HepG2 (cell line): ENCODE data around the gene IRF2. TPM values are rescaled to one million over a fixed set of nuclear protein-coding genes. Genes with fewer than 3 reads are reported as not detected.

ENCODE experiments used
- ATAC-seq: fragments of 200-7000 bp; cut with Tn5 transposase; 3 replicates; pipeline ENCODE4 v1.9.1; 2020; ENCODE audit warnings: mild to moderate bottlenecking, moderate library complexity
- BruUV-seq: library from RNA; stranded (reverse); fragments of 400-500 nt; replicated peaks from 2 replicates; lab custom pipeline; 2021; lab: Mats Ljungman, UMichigan
- CTCF ChIA-PET: fragments of 300-600 bp; formaldehyde crosslinking; extraction: SDS; loops from one replicate; lab custom pipeline; 2021; ENCODE audit warnings: low total read pairs, inconsistent platforms, low intra/inter-chr PET ratio; lab: Yijun Ruan, JAX
- POLR2A ChIA-PET: fragments of 350-600 bp; sonication (Branson Sonifier 250); formaldehyde crosslinking; loops from one replicate; lab custom pipeline; 2020; ENCODE audit warnings: antibody characterized with exemption, inconsistent platforms; lab: Yijun Ruan, JAX
- DNase-seq: peaks from one replicate; pipeline ENCODE4 v3.0.0-alpha.2; 2015; ENCODE audit warnings: low spot score
- FAIRE-seq: peaks from 3 replicates; lab custom pipeline; 2011; peaks lifted over from hg19 to GRCh38; lab: Jason Lieb, UNC
- H2AFZ ChIP-seq: one replicate; pipeline ENCODE4 v1.6.1; 2011; ENCODE audit warnings: low read length, inconsistent platforms
- H3K27ac ChIP-seq: fragments of 300-600 bp; 3 replicates; pipeline ENCODE4 v1.8.0; 2011; ENCODE audit warnings: mixed run types, mild to moderate bottlenecking, mixed read lengths, low read length, inconsistent platforms; ENCODE audit not compliant: insufficient read depth; ENCODE audit errors: extremely low read length
- H3K27me3 ChIP-seq, 2 experiments: fragments of 200-600 bp in 1 of 2; 2 replicates in 1 of 2; 3 replicates in 1 of 2; pipeline versions ENCODE4 v1.6.0 to v1.8.0; 2011; ENCODE audit warnings: low read length in 2 of 2, mild to moderate bottlenecking in 2 of 2, moderate library complexity in 2 of 2, inconsistent platforms in 1 of 2; ENCODE audit not compliant: insufficient read depth in 2 of 2, control insufficient read depth in 1 of 2
- H3K36me3 ChIP-seq, 2 experiments: fragments of 200-600 bp in 1 of 2; replicated peaks in 1 of 2; 2 replicates in 1 of 2; 3 replicates in 1 of 2; pipeline versions ENCODE4 v1.5.1 to v1.8.0; 2011; ENCODE audit warnings: low read length in 2 of 2, inconsistent platforms in 1 of 2; ENCODE audit not compliant: insufficient read depth in 2 of 2, control insufficient read depth in 1 of 2
- H3K4me1 ChIP-seq: 2 replicates; pipeline ENCODE4 v1.5.1; 2012; ENCODE audit warnings: low read length, inconsistent platforms; ENCODE audit not compliant: insufficient read depth
- H3K4me2 ChIP-seq: 2 replicates; pipeline ENCODE4 v1.6.0; 2011; ENCODE audit warnings: low read depth, low read length, inconsistent platforms
- H3K4me3 ChIP-seq, 3 experiments: fragments of 200-600 bp in 1 of 3; sonication (generic), shearing (Covaris generic) in 1 of 3; replicated peaks in 1 of 3; 2 replicates each; pipeline ENCODE4 v1.5.1; 2011 to 2016; ENCODE audit warnings: low read length in 3 of 3, inconsistent platforms in 2 of 3, low read depth in 2 of 3, mild to moderate bottlenecking in 2 of 3, control low read depth in 1 of 3, mixed read lengths in 1 of 3; ENCODE audit not compliant: insufficient read depth in 1 of 3
- H3K79me2 ChIP-seq: one replicate; pipeline ENCODE4 v1.6.1; 2011; ENCODE audit warnings: low read length, inconsistent platforms; ENCODE audit not compliant: insufficient read depth
- H3K9ac ChIP-seq: 2 replicates; pipeline ENCODE4 v1.6.0; 2011; ENCODE audit warnings: mild to moderate bottlenecking, low read depth, low read length, inconsistent platforms; ENCODE audit not compliant: insufficient read depth
- H3K9me3 ChIP-seq: 2 replicates; pipeline ENCODE4 v1.5.1; 2012; ENCODE audit warnings: mild to moderate bottlenecking, low read length
- H4K20me1 ChIP-seq: 2 replicates; pipeline ENCODE4 v1.6.0; 2011; ENCODE audit warnings: inconsistent platforms, mild to moderate bottlenecking, low read length, moderate library complexity; ENCODE audit not compliant: insufficient read depth
- NCOA1 ChIP-seq: sonication (generic); formaldehyde crosslinking; IDR thresholded peaks from 2 replicates; pipeline ENCODE4 v1.9.0; 2021; ENCODE audit warnings: missing genetic modification reagents
- RARA ChIP-seq: IDR thresholded peaks from 2 replicates; pipeline ENCODE4 v1.6.1; 2016; ENCODE audit warnings: missing genetic modification reagents, missing compliant biosample characterization
- RCOR2 ChIP-seq: IDR thresholded peaks from 2 replicates; pipeline ENCODE4 v1.6.1; 2016; ENCODE audit warnings: missing biosample characterization, missing genetic modification reagents
- REPIN1 ChIP-seq: sonication (generic); formaldehyde crosslinking; IDR thresholded peaks from 2 replicates; pipeline ENCODE4 v1.8.0; 2022; ENCODE audit warnings: missing genetic modification reagents, low read depth, mild to moderate bottlenecking, borderline replicate concordance
- SIN3B ChIP-seq: fragments of 150-350 bp; IDR thresholded peaks from 2 replicates; pipeline ENCODE4 v1.6.1; 2014; ENCODE audit warnings: low read length
- SIX1 ChIP-seq: sonication (generic); formaldehyde crosslinking; IDR thresholded peaks from 2 replicates; pipeline ENCODE4 v1.4.0; 2020; ENCODE audit warnings: missing genetic modification reagents, borderline replicate concordance
- TOE1 ChIP-seq: sonication (generic); formaldehyde crosslinking; IDR thresholded peaks from 2 replicates; pipeline ENCODE4 v1.4.0; 2020; ENCODE audit warnings: mild to moderate bottlenecking, missing genetic modification reagents
- ZMYM3 ChIP-seq: sonication (generic); formaldehyde crosslinking; IDR thresholded peaks from 2 replicates; pipeline ENCODE4 v1.5.1; 2020; ENCODE audit warnings: mild to moderate bottlenecking, missing genetic modification reagents
- ZNF234 ChIP-seq: sonication (generic); formaldehyde crosslinking; conservative IDR thresholded peaks from 2 replicates; pipeline ENCODE4 v1.5.1; 2020; ENCODE audit warnings: mild to moderate bottlenecking, missing genetic modification reagents
- ZNF547 ChIP-seq: sonication (generic); formaldehyde crosslinking; IDR thresholded peaks from 2 replicates; pipeline ENCODE4 v1.5.1; 2020; ENCODE audit warnings: mild to moderate bottlenecking, missing genetic modification reagents
- ZNF614 ChIP-seq: IDR thresholded peaks from 2 replicates; pipeline ENCODE4 v1.6.1; 2018; ENCODE audit warnings: missing biosample characterization, missing genetic modification reagents, inconsistent platforms, borderline replicate concordance
- WGBS: methylation state at CpG from one replicate; pipeline ENCODE4 v1.1.6; 2017; ENCODE audit warnings: low lambda C conversion rate; 5-methylcytosine and 5-hydroxymethylcytosine counted together
- in situ Hi-C: cut with HindIII; loops from 2 replicates; pipeline ENCODE4 v1.10.0; 2017; ENCODE audit warnings: low pct_unique_long_range_greater_than_20kb; ENCODE audit not compliant: extremely low pct_ligation_motif_present
- intact Hi-C: fragments of 100-400 bp; cut with micrococcal nuclease; formaldehyde crosslinking; loops from one replicate; pipeline ENCODE4 v1.10.0; 2022; ENCODE audit not compliant: unreplicated experiment
- polyA plus RNA-seq, 8 experiments: library from polyadenylated mRNA; depleted of rRNA in 3 of 8; stranded (reverse) in 7 of 8; unstranded in 1 of 8; fragments of >200 nt; fragmentation: Illumina TruSeq in 4 of 8; extraction: Trizol in 4 of 8; gene quantifications; 2 replicates each; pipeline versions ENCODE4 v1.2.1 to v1.2.3, GENCODE V29; 2011 to 2016; ENCODE audit warnings: low read depth in 4 of 8, missing spikeins in 1 of 8, mixed read lengths in 1 of 8; ENCODE audit not compliant: insufficient read depth in 1 of 8
- total RNA-seq, 5 experiments: library from RNA; depleted of rRNA; stranded (reverse); fragments of >200 nt; fragmentation: Illumina TruSeq; extraction: Trizol; gene quantifications; 2 replicates each; pipeline ENCODE4 v1.2.3, GENCODE V29; 2016; ENCODE audit warnings: low read depth in 1 of 5
- TF ChIP-seq, protein P1 (sequence below): sonication (generic); formaldehyde crosslinking; IDR thresholded peaks from 2 replicates; pipeline ENCODE4 v1.4.0; 2020; ENCODE audit warnings: missing genetic modification reagents, borderline replicate concordance
- TF ChIP-seq, protein P2 (sequence below): sonication (generic); formaldehyde crosslinking; IDR thresholded peaks from 2 replicates; pipeline ENCODE4 v1.9.0; 2021; ENCODE audit warnings: missing genetic modification reagents, mild to moderate bottlenecking, borderline replicate concordance

IRF2 gene
- total and polyA plus RNA-seq, 2 of the 13 experiments (the other 11 are each of a cell fraction or from before 2014, with no cell fraction given) = 15.5 to 28.8 TPM

DNA sequence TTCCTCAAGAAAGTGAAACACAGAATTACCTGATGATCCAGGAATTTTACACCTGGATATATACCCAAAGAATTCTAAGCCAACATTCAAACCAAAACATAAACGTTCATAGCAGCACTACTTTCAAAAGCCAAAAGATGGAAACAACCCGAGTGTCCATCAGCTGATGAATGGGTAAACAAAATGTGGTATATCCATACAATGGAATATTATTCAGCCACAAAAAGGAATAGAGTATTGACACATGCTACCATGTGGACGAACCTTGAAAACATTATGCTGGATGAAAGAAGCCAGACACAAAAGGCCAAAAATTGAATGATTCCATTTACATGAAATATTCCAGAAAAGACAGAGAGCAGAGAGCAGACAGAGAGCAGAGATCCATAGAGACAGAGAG, 52.0 kb downstream of the IRF2 start:
- intact Hi-C loops = no loop called here
- FAIRE-seq (no peak), DNase-seq (no peak), ATAC-seq (no peak)
- no TSS peak for BruUV-seq
- Histone ChIP-seq H3K27me3 (no peaks in the 10 kb centered on the region), H3K9ac (no peak overlapping the region), H3K36me3 (peaks cover 20 to 79% of the 10 kb centered on the region in 2 experiments), H3K27ac (no peak overlapping the region), H3K4me3 (no peak overlapping the region), H2AFZ (no peak overlapping the region), H4K20me1 (no peaks in the 10 kb centered on the region), H3K4me2 (no peak overlapping the region), H3K9me3 (no peaks in the 10 kb centered on the region), H3K4me1 (peaks cover 4% of the 10 kb centered on the region), H3K79me2 (peaks cover 9% of the 10 kb centered on the region)
- ChIA-PET POLR2A (no interaction called here), CTCF (no interaction called here)
- in situ Hi-C loops = no loop called here
- WGBS = 64% methylated on average over 3 of the region's 3 CpGs
- no peak for TF ChIP-seq NCOA1 (CRISPR knock-in tag)
- TF ChIP-seq SIN3B = no peak
- TF ChIP-seq, protein P1, sequence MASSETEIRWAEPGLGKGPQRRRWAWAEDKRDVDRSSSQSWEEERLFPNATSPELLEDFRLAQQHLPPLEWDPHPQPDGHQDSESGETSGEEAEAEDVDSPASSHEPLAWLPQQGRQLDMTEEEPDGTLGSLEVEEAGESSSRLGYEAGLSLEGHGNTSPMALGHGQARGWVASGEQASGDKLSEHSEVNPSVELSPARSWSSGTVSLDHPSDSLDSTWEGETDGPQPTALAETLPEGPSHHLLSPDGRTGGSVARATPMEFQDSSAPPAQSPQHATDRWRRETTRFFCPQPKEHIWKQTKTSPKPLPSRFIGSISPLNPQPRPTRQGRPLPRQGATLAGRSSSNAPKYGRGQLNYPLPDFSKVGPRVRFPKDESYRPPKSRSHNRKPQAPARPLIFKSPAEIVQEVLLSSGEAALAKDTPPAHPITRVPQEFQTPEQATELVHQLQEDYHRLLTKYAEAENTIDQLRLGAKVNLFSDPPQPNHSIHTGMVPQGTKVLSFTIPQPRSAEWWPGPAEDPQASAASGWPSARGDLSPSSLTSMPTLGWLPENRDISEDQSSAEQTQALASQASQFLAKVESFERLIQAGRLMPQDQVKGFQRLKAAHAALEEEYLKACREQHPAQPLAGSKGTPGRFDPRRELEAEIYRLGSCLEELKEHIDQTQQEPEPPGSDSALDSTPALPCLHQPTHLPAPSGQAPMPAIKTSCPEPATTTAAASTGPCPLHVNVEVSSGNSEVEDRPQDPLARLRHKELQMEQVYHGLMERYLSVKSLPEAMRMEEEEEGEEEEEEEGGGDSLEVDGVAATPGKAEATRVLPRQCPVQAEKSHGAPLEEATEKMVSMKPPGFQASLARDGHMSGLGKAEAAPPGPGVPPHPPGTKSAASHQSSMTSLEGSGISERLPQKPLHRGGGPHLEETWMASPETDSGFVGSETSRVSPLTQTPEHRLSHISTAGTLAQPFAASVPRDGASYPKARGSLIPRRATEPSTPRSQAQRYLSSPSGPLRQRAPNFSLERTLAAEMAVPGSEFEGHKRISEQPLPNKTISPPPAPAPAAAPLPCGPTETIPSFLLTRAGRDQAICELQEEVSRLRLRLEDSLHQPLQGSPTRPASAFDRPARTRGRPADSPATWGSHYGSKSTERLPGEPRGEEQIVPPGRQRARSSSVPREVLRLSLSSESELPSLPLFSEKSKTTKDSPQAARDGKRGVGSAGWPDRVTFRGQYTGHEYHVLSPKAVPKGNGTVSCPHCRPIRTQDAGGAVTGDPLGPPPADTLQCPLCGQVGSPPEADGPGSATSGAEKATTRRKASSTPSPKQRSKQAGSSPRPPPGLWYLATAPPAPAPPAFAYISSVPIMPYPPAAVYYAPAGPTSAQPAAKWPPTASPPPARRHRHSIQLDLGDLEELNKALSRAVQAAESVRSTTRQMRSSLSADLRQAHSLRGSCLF (CRISPR knock-in tag) = no peak
- no peak for TF ChIP-seq REPIN1 (CRISPR knock-in tag)
- TF ChIP-seq RARA (CRISPR knock-in tag) = no peak
- no peak for TF ChIP-seq ZNF234 (CRISPR knock-in tag)
- no peak for TF ChIP-seq ZNF614 (CRISPR knock-in tag)
- TF ChIP-seq ZNF547 (CRISPR knock-in tag) = no peak
- no peak for TF ChIP-seq TOE1 (CRISPR knock-in tag)
- no peak for TF ChIP-seq SIX1 (CRISPR knock-in tag)
- TF ChIP-seq RCOR2 (CRISPR knock-in tag) = no peak
- TF ChIP-seq, protein P2, sequence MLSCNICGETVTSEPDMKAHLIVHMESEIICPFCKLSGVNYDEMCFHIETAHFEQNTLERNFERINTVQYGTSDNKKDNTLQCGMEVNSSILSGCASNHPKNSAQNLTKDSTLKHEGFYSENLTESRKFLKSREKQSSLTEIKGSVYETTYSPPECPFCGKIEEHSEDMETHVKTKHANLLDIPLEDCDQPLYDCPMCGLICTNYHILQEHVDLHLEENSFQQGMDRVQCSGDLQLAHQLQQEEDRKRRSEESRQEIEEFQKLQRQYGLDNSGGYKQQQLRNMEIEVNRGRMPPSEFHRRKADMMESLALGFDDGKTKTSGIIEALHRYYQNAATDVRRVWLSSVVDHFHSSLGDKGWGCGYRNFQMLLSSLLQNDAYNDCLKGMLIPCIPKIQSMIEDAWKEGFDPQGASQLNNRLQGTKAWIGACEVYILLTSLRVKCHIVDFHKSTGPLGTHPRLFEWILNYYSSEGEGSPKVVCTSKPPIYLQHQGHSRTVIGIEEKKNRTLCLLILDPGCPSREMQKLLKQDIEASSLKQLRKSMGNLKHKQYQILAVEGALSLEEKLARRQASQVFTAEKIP (CRISPR knock-in tag) = no peak
- TF ChIP-seq ZMYM3 (CRISPR knock-in tag) = no peak
